ENCODE results near the gene C19orf81. TPM values are rescaled to one million over a fixed set of nuclear protein-coding genes. Genes with fewer than 3 reads are reported as not detected.

Gene C19orf81
- total RNA-seq, 1 experiment from 2014 or later: 14.5 TPM

DNA sequence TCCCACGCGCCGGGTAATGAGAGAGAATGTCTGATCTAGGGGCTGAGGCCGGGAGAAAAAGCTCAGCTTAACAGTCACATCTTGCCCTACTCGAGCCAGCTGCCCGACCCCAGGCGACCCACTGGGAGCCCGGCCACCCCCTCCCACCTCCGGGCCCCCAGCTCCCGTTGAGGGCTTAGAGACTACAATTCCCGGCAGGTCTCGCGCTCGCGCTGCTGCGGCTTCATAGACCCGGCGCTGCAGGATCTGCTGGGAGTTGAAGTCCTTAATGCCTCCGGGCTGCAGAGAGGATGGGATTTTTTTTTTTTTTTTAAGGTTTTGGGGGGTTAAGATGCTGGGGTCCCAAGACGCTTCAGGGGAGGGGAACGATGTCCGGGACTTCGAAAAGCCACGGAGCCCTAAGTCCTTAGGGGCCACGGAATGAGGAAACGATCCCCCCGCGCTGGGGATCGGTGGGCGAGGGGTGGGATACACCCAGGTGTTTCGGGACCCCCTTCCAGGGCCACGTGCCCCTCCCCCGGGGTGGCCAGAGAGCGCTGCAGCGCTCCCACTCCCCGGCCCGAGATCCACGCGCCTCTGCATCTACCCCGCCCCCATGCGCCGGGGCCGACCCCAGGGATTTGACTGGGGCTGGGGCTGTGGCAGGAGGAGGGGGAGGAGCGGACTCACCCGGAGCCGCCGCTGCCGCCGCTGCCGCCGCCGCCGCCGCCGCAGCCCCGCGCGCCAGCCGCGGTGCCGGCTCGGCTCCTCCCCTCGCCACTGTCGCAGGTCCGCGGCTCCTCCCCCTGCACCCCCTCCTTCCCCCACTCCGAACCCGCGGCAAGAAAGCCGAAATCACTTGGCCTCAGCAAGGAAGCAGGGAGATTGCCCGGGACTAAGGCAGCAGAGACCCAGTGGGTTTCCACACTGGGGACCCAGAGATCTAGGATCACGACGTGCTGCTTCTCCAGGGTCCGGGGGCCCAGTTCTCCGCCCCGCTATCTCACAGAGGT is 9.8 kb upstream of the C19orf81 start, which contains the start of gene SYT3:
SYT3 (minus strand) TSS at position 761 of the 992 bp plus-strand sequence. CDS start 2,470 bp downstream, outside the sequence.
- intact Hi-C loops (cut with micrococcal nuclease): no loop called here
- Histone ChIP-seq H3K79me2 (ENCODE audit: insufficient read depth, low read length) (no peaks in the 10 kb centered on the region), H3K9me2 (ENCODE audit: insufficient read depth) (no peaks in the 10 kb centered on the region), H3K4me1 (ENCODE audit: control insufficient read depth in 1 of 2, insufficient read depth in 2 of 2, low read length in 2 of 2) (peaks cover 8 to 14% of the 10 kb centered on the region in 2 experiments; a peak in 3 of 4 replicates), H3K4me2 (ENCODE audit: low read length) (peak within 1 kb of the TSS; percentile 98), H4K20me1 (ENCODE audit: insufficient read depth) (no peaks in the 10 kb centered on the region), H3K36me3 (ENCODE audit: control insufficient read depth in 1 of 2, insufficient read depth in 2 of 2, low read length in 2 of 2) (no peaks in the 10 kb centered on the region), H3K9me3 (ENCODE audit: control insufficient read depth in 1 of 2, insufficient read depth in 1 of 2, low read depth in 1 of 2, low read length in 2 of 2) (peaks cover 0 to 1% of the 10 kb centered on the region in 2 experiments; a peak in 1 of 4 replicates), H3K4me3 (replicated peaks in 1 of 2; ENCODE audit: low read depth in 1 of 2, low read length in 2 of 2) (peak within 1 kb of the TSS; percentile 53 to 68), H2AFZ (ENCODE audit: low read depth, low read length, poor library complexity, severe bottlenecking) (peak within 1 kb of the TSS; percentile 90), H3K9ac (ENCODE audit: low read length) (peak within 1 kb of the TSS; percentile 60), H3K27ac (ENCODE audit: low read depth, low read length) (no peak within 1 kb of the TSS; the same call in 1 of the 2 replicates), H3K27me3 (ENCODE audit: insufficient read depth, low read length) (peaks cover 25% of the 10 kb centered on the region; the same call in 1 of the 2 replicates)
- peak; percentile 88 for ATAC-seq
- BruUV-seq (replicated peaks): no TSS peak
- TF ChIP-seq ELF1 (IDR thresholded peaks at IDR 0.05; ENCODE audit: borderline replicate concordance, low read depth) (no peak), POLR2AphosphoS5 (IDR thresholded peaks at IDR 0.05; ENCODE audit: low read depth, low read length) (peak; percentile 45), CBX3 (IDR thresholded peaks at IDR 0.05; ENCODE audit: low read depth) (no peak), TCF7L2 (IDR thresholded peaks at IDR 0.05; ENCODE audit: borderline replicate concordance, extremely low read depth, insufficient read depth, insufficient read length) (no peak), CEBPB (IDR thresholded peaks at IDR 0.05; ENCODE audit: low read depth) (no peak)
- TF ChIP-seq, protein P1, sequence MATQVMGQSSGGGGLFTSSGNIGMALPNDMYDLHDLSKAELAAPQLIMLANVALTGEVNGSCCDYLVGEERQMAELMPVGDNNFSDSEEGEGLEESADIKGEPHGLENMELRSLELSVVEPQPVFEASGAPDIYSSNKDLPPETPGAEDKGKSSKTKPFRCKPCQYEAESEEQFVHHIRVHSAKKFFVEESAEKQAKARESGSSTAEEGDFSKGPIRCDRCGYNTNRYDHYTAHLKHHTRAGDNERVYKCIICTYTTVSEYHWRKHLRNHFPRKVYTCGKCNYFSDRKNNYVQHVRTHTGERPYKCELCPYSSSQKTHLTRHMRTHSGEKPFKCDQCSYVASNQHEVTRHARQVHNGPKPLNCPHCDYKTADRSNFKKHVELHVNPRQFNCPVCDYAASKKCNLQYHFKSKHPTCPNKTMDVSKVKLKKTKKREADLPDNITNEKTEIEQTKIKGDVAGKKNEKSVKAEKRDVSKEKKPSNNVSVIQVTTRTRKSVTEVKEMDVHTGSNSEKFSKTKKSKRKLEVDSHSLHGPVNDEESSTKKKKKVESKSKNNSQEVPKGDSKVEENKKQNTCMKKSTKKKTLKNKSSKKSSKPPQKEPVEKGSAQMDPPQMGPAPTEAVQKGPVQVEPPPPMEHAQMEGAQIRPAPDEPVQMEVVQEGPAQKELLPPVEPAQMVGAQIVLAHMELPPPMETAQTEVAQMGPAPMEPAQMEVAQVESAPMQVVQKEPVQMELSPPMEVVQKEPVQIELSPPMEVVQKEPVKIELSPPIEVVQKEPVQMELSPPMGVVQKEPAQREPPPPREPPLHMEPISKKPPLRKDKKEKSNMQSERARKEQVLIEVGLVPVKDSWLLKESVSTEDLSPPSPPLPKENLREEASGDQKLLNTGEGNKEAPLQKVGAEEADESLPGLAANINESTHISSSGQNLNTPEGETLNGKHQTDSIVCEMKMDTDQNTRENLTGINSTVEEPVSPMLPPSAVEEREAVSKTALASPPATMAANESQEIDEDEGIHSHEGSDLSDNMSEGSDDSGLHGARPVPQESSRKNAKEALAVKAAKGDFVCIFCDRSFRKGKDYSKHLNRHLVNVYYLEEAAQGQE (IDR thresholded peaks at IDR 0.05; ENCODE audit: low read depth): no peak
- CTCF ChIA-PET: no interaction called here
- DNase-seq (ENCODE audit: low read depth, low spot score): no peak
- POLR2A ChIA-PET: interaction anchor here (0.7 kb wide), 1 partner anchor 1151 kb away, joined by 3 read pairs; no protein-coding TSS in a partner anchor
- RAD21 ChIA-PET (ENCODE audit: low non-redundant PET in 1 of 2, low total read pairs in 2 of 2, uncharacterized antibody in 2 of 2, unreplicated experiment in 2 of 2): interaction anchor here in 1 of 2 experiments (0.7 kb wide), 1 partner anchor 102 kb away, joined by 3 read pairs; no protein-coding TSS in a partner anchor

Data from HCT116 (cell line).